NCI-H2107 treated with DMSO at 0.1 percent for 48 hours (cell line): Measurements from ENCODE around the gene DCPS.

Source experiments
- DNase-seq: peaks from one replicate; lab custom pipeline; 2025; ENCODE audit not compliant: unreplicated experiment; lab: John Stamatoyannopoulos, UW

The DCPS gene

DNA sequence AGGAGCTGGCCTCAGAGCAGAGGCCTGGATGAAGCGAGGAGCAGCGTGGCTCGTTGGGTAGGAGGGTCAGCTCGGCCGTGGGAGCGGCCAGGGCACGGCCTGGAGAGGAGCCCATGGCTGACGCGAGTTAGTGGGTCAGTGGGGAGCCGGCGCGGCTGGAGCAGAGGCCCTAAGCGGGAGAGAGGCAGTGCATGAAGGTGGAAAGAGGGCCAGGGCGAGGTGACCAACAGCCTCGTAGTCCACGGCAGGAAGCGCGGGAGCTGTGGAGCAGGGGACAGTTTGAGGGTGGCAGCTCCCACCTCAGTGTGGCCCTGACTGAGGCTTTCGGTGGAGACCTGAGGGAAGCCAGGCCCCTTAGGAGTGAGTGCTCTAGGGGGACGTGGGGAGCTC lies 24.1 kb downstream of the DCPS start:
- DNase-seq, result no peak

DNA sequence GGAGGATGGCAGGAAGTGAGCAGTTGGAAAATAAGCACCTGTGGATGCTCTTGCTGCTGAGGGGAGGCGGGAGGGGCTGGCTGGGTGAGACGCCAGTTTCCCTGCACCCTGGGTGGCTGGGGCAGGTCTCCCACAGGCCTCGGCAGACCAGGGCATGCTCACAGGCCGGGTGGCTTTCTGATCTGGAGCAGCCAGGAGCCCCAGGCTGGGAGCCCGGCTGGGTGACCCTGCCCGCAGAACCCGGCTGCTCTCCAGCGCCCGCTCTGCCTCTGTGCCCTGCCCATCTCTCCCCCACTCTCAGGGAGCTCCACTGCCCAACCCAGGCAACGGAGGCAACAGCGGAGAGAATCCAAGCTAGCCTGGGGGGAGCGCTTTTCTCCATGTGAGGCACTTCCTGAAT lies 24.6 kb downstream of the DCPS start:
- DNase-seq, result no peak

DNA sequence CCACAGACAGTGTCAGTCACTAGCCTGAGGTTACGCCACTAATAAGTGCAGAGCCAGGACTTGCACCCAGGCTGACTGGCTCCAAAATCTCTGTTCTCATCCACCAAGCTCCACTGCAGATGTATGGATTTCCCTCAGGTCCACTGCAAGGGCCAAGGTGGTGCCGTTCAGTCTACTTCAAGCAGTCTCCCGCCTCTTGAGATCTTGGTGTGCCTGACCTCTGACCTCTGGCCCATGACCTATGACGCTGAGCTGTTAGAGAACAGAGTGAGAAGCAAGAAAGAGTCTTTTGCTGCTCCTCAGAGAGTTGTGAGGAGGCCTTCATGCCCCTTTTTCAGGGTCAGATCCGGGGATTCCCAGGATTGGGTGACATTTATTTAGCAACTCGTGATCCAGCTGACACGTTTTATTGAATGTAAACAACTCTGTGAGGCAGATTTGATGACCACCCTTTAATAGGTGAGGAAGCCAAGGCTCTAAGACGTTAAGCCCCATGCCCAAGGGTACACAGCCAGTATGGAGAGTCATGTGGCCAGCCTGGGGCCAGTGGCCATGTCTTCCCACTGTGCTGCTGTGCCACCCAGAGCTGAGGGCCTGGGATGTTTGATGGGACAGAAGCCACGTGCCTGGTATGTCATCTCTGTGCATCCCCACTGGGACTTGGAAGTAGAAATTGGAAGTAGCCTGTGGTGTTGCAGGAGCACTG lies 25.2 kb downstream of the DCPS start:
- DNase-seq, result no peak

DNA sequence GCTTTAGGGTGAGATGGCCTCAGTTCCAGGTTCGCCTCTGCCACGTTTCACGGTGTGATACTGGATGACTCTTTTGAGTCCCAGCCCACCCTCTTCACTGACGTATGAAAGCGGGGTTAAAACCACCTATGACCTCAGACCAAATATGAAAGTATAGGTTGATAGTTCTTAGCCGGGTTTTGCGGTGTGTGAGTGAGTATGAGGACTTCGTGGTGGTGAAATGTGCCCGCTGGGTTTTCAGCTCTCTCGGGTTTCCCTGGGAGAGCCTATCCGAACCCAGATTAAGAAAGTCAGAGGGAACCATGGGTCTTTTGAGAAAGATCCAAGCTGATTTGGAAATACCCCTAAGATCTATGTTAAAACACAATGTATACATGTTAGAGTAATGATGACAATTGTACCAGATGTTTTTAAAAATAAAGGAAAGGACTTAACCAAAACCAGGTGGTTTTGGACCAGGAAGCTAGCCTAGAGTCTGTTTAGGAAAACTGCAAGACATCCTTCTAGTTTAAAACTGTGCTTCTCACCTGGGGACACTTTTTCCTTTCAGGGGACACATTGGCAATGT lies 25.9 kb downstream of the DCPS start:
- DNase-seq, result no peak

GRCh38 chr11:126331286-126331685 lies 27.4 kb downstream of the DCPS start:
- DNase-seq, result no peak

- DNase-seq, result no peak
Observed at GRCh38 chr11:126332221-126332711, 28.4 kb downstream of the DCPS start.

- no peak for DNase-seq
Observed at GRCh38 chr11:126333142-126333541, 29.3 kb downstream of the DCPS start.

GRCh38 chr11:126334659-126335462 lies 31.0 kb downstream of the DCPS start:
- no peak for DNase-seq

DNA sequence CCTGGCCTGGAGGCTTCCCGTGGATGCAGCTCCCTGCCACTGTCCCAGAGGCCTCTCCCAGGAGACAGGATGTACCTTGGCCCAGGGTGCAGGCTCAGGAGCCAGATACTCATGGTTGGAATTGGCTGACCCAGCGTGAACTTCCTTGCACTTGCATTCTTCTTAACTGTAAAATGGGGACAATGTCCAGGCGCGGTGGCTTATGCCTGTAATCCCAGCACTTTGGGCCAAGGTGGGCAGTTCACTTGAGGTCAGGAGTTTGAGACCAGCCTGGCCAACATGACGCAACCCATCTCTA lies 31.6 kb downstream of the DCPS start:
- no peak for DNase-seq

GRCh38 chr11:126336138-126336541 lies 32.3 kb downstream of the DCPS start:
- no peak for DNase-seq

DNA sequence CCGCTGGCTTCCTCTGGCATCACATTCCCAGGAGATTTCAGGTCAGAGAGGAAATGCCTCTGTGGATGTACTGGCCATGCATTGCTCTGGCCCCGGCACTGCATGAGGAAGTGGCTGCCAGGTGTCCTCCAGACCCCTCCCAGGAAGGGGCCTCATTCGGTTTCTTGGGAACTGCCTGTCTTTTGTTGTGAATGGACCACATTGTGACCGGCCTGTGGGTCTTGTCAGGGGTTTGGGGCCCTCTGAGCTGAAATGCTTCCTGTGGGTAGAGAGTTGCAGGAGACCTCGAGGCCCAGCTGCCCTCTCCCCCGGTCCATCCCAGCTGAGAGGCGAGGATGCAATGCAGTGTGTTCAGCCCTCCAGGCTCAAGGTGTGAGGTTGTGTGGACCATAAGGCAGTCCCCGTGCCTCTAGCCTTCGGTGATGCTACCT lies 32.8 kb downstream of the DCPS start:
- DNase-seq, result no peak

- no peak for DNase-seq
Observed at GRCh38 chr11:126337126-126337473, 33.2 kb downstream of the DCPS start.

DNA sequence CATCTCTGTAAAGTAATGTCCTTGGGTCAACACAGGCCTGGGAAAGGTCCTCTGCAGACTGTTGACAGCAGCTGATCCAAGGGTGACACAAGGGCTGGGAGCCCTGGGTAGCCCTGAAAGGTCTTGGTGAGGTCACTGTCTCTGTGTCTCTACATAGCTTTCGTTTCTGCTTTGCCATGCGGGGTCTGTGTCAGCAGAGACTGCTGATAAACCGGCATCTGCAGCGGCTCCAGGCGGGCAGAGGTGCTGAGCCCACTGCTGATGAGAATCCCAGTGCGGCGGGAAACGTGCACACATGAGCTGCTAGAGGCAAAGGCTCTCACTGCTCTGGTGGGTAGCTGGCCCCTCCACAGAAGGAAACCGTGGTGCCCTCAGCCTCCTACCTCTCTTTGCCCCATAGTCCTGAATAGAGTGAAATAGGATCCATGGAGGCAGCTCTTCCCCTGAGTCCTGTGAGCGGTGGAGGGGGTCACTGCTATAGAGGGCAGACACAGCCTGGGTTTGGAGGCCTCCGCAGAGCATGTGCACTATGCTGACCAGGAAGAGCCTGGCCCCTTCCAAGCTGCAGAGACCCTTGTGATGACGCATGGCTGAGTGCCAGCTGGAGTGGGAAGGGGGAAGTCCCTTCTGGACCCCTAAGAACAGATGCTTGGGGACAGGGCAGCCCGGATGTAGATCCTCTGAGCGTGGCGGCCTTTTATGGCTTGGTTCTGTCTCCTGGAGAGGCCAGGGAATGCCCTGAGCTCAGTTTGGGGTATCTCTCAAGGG lies 33.8 kb downstream of the DCPS start:
- no peak for DNase-seq

DNA sequence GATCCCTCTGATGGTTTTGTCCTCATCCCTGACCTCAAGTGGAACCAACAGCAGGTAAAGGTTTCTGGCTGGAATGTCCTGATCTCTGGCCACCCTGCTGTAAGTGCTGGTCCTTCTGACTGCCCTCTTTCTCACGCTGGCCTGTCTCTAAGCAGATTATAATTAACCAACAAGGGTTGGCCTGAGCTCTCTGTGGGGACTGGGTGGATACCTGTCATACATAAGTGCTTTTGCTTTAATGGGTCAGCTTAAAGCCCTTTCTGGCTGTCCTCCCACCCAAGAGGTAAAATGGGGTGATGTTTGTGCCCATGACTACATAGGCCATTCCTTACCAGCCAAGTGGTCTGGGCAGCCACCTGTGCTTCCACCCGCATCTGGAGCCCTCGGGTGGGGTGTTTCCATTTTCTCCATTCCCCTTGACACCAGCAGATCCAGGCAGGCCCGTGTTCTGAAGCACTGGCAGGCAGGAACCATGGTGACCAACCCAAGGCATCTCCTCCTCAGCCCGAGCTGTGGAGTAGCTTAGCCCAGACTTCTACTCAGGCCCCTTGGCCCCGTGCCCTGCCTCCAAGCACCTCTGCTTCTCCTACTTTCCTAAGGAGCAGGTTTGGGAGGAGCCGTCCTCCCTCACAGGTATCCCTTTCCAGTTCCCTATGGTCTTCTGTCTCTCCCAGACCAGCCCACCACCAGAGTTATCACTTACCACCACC lies 34.6 kb downstream of the DCPS start:
- no peak for DNase-seq

DNA sequence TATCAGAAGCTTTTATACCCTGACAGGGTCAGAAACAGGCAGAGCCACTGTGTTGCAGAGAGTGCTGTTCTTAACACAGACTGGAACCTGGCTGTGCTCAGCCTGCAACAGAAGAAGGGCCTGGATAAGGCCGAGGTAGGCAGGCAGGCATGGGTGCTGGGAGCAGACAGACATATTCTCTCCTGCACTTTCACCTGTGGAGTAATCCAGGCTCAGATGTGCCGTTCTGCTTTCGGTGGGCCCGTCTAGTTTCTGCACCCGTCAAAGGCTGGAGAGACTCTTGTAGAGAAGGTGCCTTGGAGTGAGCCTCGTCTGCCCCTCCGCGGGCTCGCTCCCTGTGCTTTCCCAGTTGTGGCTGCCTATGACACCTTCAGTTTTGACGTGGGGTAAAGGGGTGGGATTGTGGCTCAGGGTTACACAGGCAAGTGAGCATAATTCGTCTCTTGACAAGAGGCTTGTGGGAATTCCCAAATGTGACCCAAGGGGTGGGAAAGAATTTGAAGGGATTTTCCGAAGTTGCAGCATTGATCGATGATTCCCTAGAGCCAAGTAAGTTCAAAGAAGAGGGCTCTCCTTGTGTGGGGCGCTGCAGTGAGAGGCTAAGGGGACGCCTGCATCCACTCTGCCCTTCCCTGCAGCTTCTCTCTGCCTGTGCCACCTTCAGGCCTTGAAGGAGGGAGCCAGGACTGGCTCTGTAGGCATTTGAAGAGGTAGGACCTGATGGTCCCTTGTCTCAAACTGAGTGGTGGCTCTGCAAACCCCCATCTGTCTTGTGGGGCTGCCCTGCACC lies 35.4 kb downstream of the DCPS start:
- DNase-seq, result no peak

DNA sequence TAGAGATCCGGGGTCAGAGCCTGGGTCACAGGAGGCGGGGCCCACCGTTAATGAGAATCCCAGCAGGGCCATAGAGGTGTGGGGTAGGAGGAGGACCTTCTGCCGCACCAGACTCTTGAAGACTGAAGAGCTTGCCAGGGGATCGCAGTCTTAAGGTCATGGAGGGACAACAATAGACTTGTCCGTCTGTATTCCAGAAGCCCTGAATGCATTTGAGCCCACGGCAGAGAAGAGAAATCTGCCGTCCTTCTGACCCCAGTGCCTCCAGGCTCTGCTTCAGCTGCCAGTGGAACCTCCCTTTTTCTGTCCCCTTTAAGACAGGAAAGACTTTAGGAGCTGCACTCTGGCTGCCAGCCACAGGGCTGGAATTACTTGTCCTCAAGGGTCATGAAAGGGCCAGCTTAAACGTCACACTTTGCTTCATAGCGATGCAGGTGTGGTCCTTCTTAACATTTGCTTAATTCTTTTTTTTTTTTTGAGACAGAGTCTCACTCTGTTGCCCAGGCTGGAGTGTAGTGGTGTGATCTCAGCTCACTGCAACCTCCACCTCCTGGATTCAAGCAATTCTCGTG lies 36.1 kb downstream of the DCPS start:
- no peak for DNase-seq

DNA sequence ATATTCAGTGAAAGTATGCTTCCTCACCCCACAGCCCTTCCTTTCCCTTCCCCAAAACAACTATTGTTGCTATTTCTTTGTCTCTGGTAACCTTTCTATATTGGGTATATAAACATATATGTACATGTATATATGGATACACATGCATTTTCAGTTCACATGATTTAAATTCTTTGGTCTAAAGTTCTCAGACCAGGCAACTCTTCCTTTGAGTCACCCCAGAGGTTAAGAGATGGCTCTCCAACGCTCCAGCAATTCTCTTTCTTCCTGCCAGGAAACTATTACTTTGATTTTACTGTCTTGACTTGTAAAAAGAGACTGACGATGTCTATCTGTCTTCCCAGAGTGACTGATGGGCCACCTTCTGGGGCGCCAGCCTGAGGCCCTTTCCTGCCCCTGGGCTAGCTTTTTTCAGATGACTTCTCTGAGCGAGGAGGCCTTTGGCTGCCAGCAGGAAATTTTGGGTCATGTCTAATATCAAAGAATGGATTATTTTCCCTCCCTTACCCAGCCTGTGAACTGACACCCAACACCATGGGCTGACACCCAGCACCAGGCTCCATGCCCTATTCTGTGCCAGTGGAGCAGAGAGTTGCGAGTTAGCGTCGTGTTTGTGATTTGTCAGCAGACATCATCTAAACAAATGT lies 37.2 kb downstream of the DCPS start:
- no peak for DNase-seq

GRCh38 chr11:126341760-126342161 lies 37.9 kb downstream of the DCPS start:
- no peak for DNase-seq

DNA sequence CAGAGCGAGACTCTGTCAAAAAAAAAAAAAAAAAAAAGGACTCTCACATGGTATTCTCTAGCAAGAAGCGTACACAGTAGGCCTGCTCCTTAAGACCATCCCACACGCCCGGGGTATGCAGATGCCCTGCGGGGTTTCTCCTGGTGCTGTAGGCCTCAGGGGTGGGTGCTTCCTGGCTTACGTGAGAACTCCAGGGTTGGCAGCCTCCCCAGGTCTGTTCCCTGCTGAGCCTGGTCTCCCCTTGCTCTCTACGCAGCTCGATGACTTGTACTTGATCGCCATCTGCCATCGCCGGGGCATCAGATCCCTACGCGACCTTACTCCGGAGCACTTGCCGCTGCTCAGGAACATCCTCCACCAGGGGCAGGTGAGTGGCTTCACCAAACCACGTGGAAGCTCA lies 39.2 kb downstream of the DCPS start:
- no peak for DNase-seq
